Measurements from ENCODE around the gene ST3GAL6.

- TF ChIP-seq POLR2A (IDR thresholded peaks at IDR 0.05) (no peak), CTCF (IDR thresholded peaks at IDR 0.05) (no peak), EP300 (IDR thresholded peaks at IDR 0.05) (no peak)
Measured at GRCh38 chr3:98730886-98731537, 32.1 kb upstream of the ST3GAL6 start.
